Fibroblast of gingiva (primary cell): Measurements from ENCODE around the gene GBP4.
A peak's percentile ranks its signal among the peaks of the same experiment; 100 is the strongest.

ENCODE experiments used
- DNase-seq: peaks from one replicate; pipeline ENCODE4 v3.0.0-alpha.2; 2011; ENCODE audit warnings: low read depth

The GBP4 gene

GRCh38 chr1:89170170-89171066, 28.3 kb downstream of the GBP4 start:
- no peak for DNase-seq

- DNase-seq = no peak
Measured at GRCh38 chr1:89169166-89169565, 29.6 kb downstream of the GBP4 start.

GRCh38 chr1:89167590-89168230, 31.0 kb downstream of the GBP4 start:
- DNase-seq = peak; percentile 21

GRCh38 chr1:89166705-89167104, 32.0 kb downstream of the GBP4 start:
- DNase-seq = peak; percentile 32

- DNase-seq = no peak
Measured at GRCh38 chr1:89165811-89166210, 32.9 kb downstream of the GBP4 start.

GRCh38 chr1:89151047-89151446, 47.7 kb downstream of the GBP4 start:
- no peak for DNase-seq

- no peak for DNase-seq
Measured at GRCh38 chr1:89149976-89150375, 48.8 kb downstream of the GBP4 start.

GRCh38 chr1:89149229-89149628, 49.5 kb downstream of the GBP4 start:
- DNase-seq = peak; percentile 26

GRCh38 chr1:89147678-89148658, 50.8 kb downstream of the GBP4 start:
- no peak for DNase-seq

GRCh38 chr1:89146721-89147120, 52.0 kb downstream of the GBP4 start:
- no peak for DNase-seq

GRCh38 chr1:89143484-89143883, 55.3 kb downstream of the GBP4 start:
- no peak for DNase-seq

GRCh38 chr1:89142160-89142559, 56.6 kb downstream of the GBP4 start:
- DNase-seq = no peak

GRCh38 chr1:89133747-89134146, 65.0 kb downstream of the GBP4 start:
- no peak for DNase-seq
